HG02678 (cell line): Measurements from ENCODE around the gene TET2.

Source experiments
- ATAC-seq: cut with Tn5 transposase; IDR thresholded peaks from one replicate; pipeline ENCODE4 v1.9.1; 2021; ENCODE audit warnings: mild to moderate bottlenecking, moderate library complexity; ENCODE audit not compliant: unreplicated experiment

The TET2 gene

GRCh38 chr4:105230287-105230686, 83.6 kb downstream of the TET2 start:
- ATAC-seq = no peak

- no peak for ATAC-seq
These were observed 85.7 kb downstream of the TET2 start for GRCh38 chr4:105232374-105232773.

DNA sequence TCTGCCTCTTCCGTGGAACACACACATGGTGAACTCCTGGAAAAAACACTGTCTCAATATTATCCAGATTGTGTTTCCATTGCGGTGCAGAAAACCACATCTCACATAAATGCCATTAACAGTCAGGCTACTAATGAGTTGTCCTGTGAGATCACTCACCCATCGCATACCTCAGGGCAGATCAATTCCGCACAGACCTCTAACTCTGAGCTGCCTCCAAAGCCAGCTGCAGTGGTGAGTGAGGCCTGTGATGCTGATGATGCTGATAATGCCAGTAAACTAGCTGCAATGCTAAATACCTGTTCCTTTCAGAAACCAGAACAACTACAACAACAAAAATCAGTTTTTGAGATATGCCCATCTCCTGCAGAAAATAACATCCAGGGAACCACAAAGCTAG, 87.9 kb downstream of the TET2 start:
- no peak for ATAC-seq

DNA sequence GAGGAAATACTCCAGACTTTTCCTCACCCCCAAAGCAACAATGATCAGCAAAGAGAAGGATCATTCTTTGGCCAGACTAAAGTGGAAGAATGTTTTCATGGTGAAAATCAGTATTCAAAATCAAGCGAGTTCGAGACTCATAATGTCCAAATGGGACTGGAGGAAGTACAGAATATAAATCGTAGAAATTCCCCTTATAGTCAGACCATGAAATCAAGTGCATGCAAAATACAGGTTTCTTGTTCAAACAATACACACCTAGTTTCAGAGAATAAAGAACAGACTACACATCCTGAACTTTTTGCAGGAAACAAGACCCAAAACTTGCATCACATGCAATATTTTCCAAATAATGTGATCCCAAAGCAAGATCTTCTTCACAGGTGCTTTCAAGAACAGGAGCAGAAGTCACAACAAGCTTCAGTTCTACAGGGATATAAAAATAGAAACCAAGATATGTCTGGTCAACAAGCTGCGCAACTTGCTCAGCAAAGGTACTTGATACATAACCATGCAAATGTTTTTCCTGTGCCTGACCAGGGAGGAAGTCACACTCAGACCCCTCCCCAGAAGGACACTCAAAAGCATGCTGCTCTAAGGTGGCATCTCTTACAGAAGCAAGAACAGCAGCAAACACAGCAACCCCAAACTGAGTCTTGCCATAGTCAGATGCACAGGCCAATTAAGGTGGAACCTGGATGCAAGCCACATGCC, 89.7 kb downstream of the TET2 start:
- peak; percentile 94 for ATAC-seq

- ATAC-seq = peak; percentile 25
These were observed 90.2 kb downstream of the TET2 start for GRCh38 chr4:105236916-105237311.

DNA sequence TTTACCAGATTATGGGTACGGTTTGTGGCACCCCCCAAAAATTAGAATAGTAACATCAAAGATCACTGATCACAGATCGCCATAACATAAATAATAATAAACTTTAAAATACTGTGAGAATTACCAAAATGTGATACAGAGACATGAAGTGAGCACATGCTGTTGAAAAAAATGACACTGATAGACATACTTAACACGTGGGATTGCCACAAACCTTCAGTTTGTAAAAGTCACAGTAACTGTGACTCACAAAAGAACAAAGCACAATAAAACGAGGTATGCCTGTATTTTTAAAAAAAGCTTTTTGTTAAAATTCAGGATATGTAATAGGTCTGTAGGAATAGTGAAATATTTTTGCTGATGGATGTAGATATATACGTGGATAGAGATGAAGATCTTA, 93.4 kb downstream of the TET2 start:
- no peak for ATAC-seq

DNA sequence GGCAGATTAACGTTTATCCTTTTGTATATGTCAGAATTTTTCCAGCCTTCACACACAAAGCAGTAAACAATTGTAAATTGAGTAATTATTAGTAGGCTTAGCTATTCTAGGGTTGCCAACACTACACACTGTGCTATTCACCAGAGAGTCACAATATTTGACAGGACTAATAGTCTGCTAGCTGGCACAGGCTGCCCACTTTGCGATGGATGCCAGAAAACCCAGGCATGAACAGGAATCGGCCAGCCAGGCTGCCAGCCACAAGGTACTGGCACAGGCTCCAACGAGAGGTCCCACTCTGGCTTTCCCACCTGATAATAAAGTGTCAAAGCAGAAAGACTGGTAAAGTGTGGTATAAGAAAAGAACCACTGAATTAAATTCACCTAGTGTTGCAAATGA, 94.8 kb downstream of the TET2 start:
- ATAC-seq = no peak

DNA sequence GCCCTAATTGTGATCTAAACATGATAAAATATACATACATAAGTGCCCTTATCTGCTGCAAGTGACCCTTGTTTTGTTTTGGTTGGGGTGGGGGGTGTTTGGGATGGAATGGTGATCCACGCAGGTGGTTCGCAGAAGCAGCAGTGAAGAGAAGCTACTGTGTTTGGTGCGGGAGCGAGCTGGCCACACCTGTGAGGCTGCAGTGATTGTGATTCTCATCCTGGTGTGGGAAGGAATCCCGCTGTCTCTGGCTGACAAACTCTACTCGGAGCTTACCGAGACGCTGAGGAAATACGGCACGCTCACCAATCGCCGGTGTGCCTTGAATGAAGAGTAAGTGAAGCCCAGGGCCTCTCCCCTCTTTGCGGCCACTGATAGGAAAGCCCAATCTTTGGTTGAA, 96.8 kb downstream of the TET2 start:
- ATAC-seq = no peak

GRCh38 chr4:105246712-105247111, 100.0 kb downstream of the TET2 start:
- no peak for ATAC-seq

DNA sequence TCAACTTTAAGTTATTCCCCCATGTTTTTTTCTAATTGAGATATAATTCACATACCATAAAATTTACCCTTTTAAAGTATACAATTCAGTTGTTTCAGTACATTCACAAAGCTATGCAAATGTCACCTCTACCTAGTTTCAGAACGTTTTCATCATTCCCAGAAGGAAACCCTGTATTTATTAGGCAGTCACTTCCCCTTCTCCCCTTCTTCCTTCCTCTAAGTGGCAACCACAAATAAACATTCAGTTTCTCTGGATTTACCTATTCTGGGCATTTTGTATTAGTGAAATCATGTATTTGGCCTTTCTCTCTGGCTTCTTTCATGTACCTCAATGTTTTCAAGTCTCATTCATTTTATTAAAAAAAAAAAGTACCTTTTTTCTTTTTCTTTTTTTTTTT, 101.9 kb downstream of the TET2 start:
- ATAC-seq = no peak

DNA sequence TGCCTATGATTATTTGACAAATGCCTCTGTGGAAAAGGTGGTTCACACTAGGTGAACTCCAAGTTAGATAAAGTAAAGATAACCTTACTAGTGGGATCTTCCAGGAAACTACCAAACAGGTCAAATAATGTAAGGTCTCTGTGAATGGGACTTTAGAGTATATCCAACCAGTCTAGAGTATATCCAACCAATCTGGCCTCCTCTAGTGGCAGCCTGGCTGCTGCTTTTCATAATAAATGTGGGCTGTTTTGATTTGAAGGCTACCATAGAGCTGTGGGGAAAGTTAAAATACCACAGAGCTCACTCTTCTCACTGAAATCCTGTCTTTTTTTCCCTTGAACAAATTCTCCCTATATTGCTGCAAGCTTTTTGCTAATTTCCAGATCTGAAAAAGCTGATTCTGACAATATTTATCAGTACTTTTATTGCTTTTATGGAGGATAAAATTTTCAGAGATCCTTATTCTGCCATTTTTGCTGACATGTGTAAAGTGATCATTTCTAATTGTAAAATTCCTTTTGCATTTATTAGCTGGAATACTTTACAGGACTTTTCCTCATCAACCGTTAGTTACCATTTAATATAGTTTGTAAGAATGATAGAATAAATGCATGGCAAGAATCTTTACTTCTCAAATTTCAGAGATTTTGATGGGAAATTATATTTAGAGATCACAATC, 111.3 kb downstream of the TET2 start:
- ATAC-seq = no peak

- ATAC-seq = no peak
These were observed 119.0 kb downstream of the TET2 start for GRCh38 chr4:105265689-105266088.

DNA sequence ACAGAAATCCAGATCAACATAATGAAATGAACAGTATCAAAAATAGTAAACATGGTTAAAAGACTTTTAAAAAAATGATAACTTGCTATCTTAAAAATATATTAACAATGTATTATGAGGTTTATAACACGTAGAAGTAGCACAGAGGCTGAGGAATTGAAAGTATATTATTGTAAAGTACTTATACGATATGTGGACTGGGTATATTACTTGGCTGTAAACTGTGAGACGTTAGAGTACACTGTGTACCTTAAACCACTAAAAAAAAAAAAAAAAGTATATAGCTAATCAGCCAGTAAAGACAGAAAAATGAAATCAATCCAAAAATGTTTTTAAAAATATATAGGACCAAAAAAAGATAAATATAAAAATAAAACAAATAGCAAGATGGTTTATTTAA, 120.6 kb downstream of the TET2 start:
- no peak for ATAC-seq

GRCh38 chr4:105272002-105272401, 125.3 kb downstream of the TET2 start:
- ATAC-seq = no peak

GRCh38 chr4:105273230-105273629, 126.6 kb downstream of the TET2 start:
- no peak for ATAC-seq

DNA sequence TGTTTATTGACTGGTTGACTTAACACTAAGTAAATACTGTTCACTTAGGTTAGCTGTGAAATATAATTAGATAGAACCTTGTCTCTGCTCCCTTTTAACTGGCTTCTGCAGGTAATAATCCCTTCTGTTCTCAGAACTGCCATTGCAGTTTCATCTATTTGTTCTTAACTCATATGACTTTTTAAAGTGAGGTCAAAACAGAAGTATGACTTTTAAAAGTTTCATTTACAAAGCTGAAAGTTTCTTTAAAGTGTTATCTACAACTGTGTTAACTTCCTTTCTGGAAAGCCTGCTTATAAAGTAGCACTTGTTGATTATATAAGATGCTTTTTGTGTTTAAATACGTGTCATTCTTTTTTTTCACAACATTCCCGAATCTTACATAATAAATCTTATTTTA, 127.4 kb downstream of the TET2 start:
- ATAC-seq = no peak

DNA sequence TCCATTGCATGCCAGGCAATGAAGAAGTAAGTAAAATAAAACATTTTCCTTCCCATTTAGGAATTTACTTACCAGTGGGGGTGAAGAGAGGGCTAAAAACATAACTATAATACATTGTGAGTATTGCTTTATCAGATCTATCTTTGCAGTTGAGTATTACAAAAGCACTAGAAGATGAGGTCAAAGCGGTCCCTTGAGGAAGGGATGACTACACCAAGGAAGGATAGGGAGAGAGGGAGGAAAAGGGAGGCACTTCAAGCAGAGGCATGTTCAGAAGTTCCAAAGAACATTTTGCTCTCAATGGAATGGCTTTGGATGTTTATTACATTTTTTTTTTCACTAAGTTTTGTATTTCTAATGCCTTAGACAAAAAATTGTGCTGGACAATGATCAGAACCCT, 127.8 kb downstream of the TET2 start:
- ATAC-seq = no peak

- ATAC-seq = no peak
These were observed 129.9 kb downstream of the TET2 start for GRCh38 chr4:105276361-105277104.

DNA sequence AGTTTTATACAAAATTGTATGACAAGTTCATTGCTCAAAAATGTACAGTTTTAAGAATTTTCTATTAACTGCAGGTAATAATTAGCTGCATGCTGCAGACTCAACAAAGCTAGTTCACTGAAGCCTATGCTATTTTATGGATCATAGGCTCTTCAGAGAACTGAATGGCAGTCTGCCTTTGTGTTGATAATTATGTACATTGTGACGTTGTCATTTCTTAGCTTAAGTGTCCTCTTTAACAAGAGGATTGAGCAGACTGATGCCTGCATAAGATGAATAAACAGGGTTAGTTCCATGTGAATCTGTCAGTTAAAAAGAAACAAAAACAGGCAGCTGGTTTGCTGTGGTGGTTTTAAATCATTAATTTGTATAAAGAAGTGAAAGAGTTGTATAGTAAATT, 131.0 kb downstream of the TET2 start:
- no peak for ATAC-seq

DNA sequence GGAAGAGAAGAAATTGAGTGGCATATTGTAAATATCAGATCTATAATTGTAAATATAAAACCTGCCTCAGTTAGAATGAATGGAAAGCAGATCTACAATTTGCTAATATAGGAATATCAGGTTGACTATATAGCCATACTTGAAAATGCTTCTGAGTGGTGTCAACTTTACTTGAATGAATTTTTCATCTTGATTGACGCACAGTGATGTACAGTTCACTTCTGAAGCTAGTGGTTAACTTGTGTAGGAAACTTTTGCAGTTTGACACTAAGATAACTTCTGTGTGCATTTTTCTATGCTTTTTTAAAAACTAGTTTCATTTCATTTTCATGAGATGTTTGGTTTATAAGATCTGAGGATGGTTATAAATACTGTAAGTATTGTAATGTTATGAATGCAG, 132.6 kb downstream of the TET2 start:
- no peak for ATAC-seq

- no peak for ATAC-seq
These were observed 133.9 kb downstream of the TET2 start for GRCh38 chr4:105280338-105281123.

DNA sequence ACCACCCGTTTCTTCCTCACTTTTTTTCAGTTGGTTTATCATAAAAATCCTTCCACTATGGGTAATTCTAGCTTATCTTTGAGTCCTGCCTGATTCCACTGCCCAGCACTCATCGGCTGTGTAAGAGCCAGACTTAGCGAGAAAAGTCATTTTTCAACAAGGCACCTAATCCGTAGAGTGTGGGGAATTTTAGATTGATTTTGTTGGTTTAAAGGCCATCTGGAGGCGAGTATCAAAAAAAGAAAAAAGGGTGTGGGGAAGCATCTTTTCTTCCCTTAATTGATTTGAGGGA, 134.4 kb downstream of the TET2 start:
- no peak for ATAC-seq
